Esophagus squamous epithelium (tissue), 4 donors: ENCODE results near the gene PTPN5.

Experiments used
- POLR2A ChIP-seq, 4 donors: fragments of 450-650 bp; IDR thresholded peaks; one replicate each; pipeline ENCODE4 v1.6.1; 2017; ENCODE audit warnings: antibody characterized with exemption in 4 of 4, mild to moderate bottlenecking in 4 of 4, moderate library complexity in 3 of 4
- TF ChIP-seq, protein P1 (sequence below), 6 experiments: fragments of 450-650 bp in 4 of 6; fragments of 200-600 bp in 2 of 6; sonication (generic) in 2 of 6; IDR thresholded peaks; one replicate each; pipeline ENCODE4 v1.5.1; 2016 to 2019; ENCODE audit warnings: antibody characterized with exemption in 6 of 6, mild to moderate bottlenecking in 4 of 6, moderate library complexity in 4 of 6

DNA sequence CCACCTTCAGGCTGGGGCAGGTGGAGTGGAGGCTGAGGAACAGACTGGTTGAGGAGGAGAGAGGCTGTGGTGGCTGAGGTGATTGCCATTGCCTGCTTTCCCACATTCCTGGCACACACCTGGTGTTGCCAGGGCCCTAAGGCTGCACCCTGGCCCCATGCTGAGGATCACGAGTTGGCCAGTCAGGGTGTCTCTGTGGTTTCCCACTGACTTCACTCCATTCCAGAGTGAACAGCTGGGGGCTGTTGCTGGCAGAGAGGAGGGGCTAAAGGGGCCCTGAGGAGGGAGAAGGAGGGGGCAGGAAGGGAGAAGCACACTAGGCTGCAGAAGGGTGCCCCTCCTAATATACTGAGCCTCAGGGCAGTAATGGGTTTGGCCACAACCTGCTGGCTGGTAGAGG is 91.2 kb downstream of the PTPN5 start:
- TF ChIP-seq, protein P1, sequence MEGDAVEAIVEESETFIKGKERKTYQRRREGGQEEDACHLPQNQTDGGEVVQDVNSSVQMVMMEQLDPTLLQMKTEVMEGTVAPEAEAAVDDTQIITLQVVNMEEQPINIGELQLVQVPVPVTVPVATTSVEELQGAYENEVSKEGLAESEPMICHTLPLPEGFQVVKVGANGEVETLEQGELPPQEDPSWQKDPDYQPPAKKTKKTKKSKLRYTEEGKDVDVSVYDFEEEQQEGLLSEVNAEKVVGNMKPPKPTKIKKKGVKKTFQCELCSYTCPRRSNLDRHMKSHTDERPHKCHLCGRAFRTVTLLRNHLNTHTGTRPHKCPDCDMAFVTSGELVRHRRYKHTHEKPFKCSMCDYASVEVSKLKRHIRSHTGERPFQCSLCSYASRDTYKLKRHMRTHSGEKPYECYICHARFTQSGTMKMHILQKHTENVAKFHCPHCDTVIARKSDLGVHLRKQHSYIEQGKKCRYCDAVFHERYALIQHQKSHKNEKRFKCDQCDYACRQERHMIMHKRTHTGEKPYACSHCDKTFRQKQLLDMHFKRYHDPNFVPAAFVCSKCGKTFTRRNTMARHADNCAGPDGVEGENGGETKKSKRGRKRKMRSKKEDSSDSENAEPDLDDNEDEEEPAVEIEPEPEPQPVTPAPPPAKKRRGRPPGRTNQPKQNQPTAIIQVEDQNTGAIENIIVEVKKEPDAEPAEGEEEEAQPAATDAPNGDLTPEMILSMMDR (IDR thresholded peaks at IDR 0.05): no peak
- TF ChIP-seq POLR2A (IDR thresholded peaks at IDR 0.05): no peak
